Hair follicular keratinocyte (primary cell): Measurements from ENCODE around the gene RAB44. TPM values are rescaled to one million over a fixed set of nuclear protein-coding genes. Genes with fewer than 3 reads are reported as not detected.

ENCODE experiments used
- total RNA-seq: library from RNA; depleted of rRNA; stranded (reverse); fragments of >200 nt; gene quantifications from 2 replicates; pipeline ENCODE4 v1.2.3, GENCODE V29; 2015

RAB44 gene, protein sequence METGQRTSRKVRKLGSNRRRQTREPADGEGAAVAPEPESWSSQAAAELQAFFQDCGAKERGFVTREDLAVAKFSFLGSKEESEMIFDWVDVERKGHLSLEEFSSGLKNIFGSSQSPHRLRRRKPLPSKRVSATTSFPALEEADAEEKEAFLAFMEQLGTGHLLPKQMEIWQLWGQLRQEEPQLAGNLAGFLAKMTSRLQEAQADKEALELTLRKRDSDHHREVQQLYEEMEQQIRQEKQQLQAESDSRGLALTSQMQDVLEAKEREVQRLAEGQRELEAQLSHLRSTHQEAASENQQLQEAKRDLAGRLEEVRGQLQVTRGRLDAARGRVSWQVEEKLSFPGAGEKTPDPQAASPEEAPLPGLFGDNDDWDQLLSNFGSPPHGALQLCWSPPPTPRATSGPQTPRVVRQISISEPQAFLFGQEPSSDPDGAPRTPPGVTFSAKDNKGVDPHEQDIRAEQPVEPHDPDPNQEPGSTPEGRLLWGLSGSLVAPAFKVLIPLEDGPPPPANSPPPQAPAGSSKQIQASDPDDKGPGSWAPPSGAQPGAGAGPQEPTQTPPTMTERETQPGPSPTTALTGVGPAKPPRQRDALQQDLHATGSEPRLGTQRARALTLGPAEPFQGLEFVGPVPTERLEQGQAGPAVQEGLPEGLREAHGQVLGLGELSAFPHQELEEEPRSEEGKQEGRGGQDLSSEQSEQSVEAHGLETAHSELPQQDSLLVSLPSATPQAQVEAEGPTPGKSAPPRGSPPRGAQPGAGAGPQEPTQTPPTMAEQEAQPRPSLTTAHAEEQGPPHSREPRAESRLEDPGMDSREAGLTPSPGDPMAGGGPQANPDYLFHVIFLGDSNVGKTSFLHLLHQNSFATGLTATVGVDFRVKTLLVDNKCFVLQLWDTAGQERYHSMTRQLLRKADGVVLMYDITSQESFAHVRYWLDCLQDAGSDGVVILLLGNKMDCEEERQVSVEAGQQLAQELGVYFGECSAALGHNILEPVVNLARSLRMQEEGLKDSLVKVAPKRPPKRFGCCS
- total RNA-seq, result 0.19 TPM in 1 of 2 replicates, not detected in the other

GRCh38 chr6:36697481-36697903 lies at the start of gene RAB44:
TSS of gene RAB44 (plus strand) at chr6:36697826. CDS start at chr6:36704236, 6,410 bp downstream.

GRCh38 chr6:36678488-36679042 lies 19.1 kb upstream of the RAB44 start, which contains the start of gene CDKN1A:
TSS of gene CDKN1A (plus strand) at chr6:36678714. CDS start at chr6:36684102, 5,388 bp downstream.

Other genes starting within 250 kb of the RAB44 start
- 12.8 and 12.9 TPM in 2 replicates for gene STK38, start 150.3 kb upstream of the RAB44 start, total RNA-seq
- 228 and 470 TPM in 2 replicates for gene SRSF3, start 103.5 kb upstream of the RAB44 start, total RNA-seq
- gene CDKN1A, start 19.1 kb upstream of the RAB44 start, total RNA-seq, result 314 and 410 TPM in 2 replicates
- gene CPNE5, start 141.6 kb downstream of the RAB44 start, total RNA-seq, result 0.08 TPM in 1 of 2 replicates, not detected in the other
- 46.6 and 59.0 TPM in 2 replicates for gene PPIL1, start 177.0 kb downstream of the RAB44 start, total RNA-seq
- 19.9 and 22.3 TPM in 2 replicates for gene C6orf89, start 188.1 kb downstream of the RAB44 start, total RNA-seq